Keratinocyte (primary cell): ENCODE measurements around the gene ZMIZ1. TPM values are rescaled to one million over a fixed set of nuclear protein-coding genes. Genes with fewer than 3 reads are reported as not detected.

Source experiments
- DNase-seq: peaks from one replicate; pipeline ENCODE4 v3.0.0-alpha.2; 2011; ENCODE audit warnings: low read depth, missing footprints, low spot score
- FAIRE-seq: peaks from 2 replicates; lab custom pipeline; 2011; peaks lifted over from hg19 to GRCh38; lab: Jason Lieb, UNC
- H2AFZ ChIP-seq: 2 replicates; pipeline ENCODE4 v1.6.0; 2012; ENCODE audit warnings: low read length, control low read depth, inconsistent platforms; ENCODE audit not compliant: control insufficient read depth
- H3K27ac ChIP-seq: 2 replicates; pipeline ENCODE4 v1.5.1; 2011; ENCODE audit warnings: low read length; ENCODE audit not compliant: control insufficient read depth, insufficient read depth
- H3K27me3 ChIP-seq: 3 replicates; pipeline ENCODE4 v1.6.0; 2011; ENCODE audit warnings: low read length; ENCODE audit not compliant: control insufficient read depth, insufficient read depth; ENCODE audit errors: extremely low read depth
- H3K36me3 ChIP-seq, 2 experiments: 2 replicates in 1 of 2; 3 replicates in 1 of 2; pipeline ENCODE4 v1.5.1; 2011; ENCODE audit warnings: low read length in 2 of 2, mild to moderate bottlenecking in 1 of 2; ENCODE audit not compliant: control insufficient read depth in 2 of 2, insufficient read depth in 2 of 2; ENCODE audit errors: extremely low read depth in 1 of 2
- H3K4me1 ChIP-seq: 3 replicates; pipeline ENCODE4 v1.5.1; 2011; ENCODE audit warnings: low read length; ENCODE audit not compliant: control insufficient read depth, insufficient read depth; ENCODE audit errors: extremely low read depth
- H3K4me2 ChIP-seq: 3 replicates; pipeline ENCODE4 v1.6.0; 2011; ENCODE audit warnings: low read depth, low read length; ENCODE audit not compliant: control insufficient read depth, insufficient read depth; ENCODE audit errors: extremely low read depth
- H3K4me3 ChIP-seq, 3 experiments: fragments of 200-600 bp in 1 of 3; sonication (generic) in 1 of 3; 2 replicates in 2 of 3; 3 replicates in 1 of 3; pipeline ENCODE4 v1.5.1; 2011 to 2016; ENCODE audit warnings: low read length in 3 of 3, mild to moderate bottlenecking in 3 of 3, control low read depth in 2 of 3, inconsistent platforms in 1 of 3, low read depth in 1 of 3, mixed read lengths in 1 of 3, mixed run types in 1 of 3, moderate library complexity in 1 of 3; ENCODE audit not compliant: control insufficient read depth in 2 of 3, insufficient read depth in 2 of 3; ENCODE audit errors: extremely low read depth in 1 of 3
- H3K79me2 ChIP-seq: 2 replicates; pipeline ENCODE4 v1.6.0; 2012; ENCODE audit warnings: low read length; ENCODE audit not compliant: control insufficient read depth, insufficient read depth
- H3K9ac ChIP-seq: 3 replicates; pipeline ENCODE4 v1.6.0; 2011; ENCODE audit warnings: low read length; ENCODE audit not compliant: control insufficient read depth, insufficient read depth; ENCODE audit errors: extremely low read depth
- H3K9me1 ChIP-seq: 3 replicates; pipeline ENCODE4 v1.6.0; 2011; ENCODE audit warnings: low read length; ENCODE audit not compliant: control insufficient read depth, insufficient read depth; ENCODE audit errors: extremely low read depth
- H3K9me3 ChIP-seq: 2 replicates; pipeline ENCODE4 v1.5.1; 2012; ENCODE audit warnings: low read depth, low read length; ENCODE audit not compliant: control insufficient read depth
- H4K20me1 ChIP-seq: 3 replicates; pipeline ENCODE4 v1.6.0; 2011; ENCODE audit warnings: low read length; ENCODE audit not compliant: control insufficient read depth, insufficient read depth; ENCODE audit errors: extremely low read depth
- CTCF ChIP-seq, 3 experiments: IDR thresholded peaks in 1 of 3; conservative IDR thresholded peaks in 1 of 3; optimal IDR thresholded peaks in 1 of 3; 2 replicates in 2 of 3; 3 replicates in 1 of 3; pipeline versions ENCODE3 to v1.5.1; 2011; ENCODE audit warnings: low read length in 3 of 3, mild to moderate bottlenecking in 3 of 3, moderate library complexity in 2 of 3, control low read depth in 1 of 3, inconsistent platforms in 1 of 3; ENCODE audit not compliant: insufficient read depth in 2 of 3; ENCODE audit errors: extremely low read depth in 1 of 3
- EZH2 ChIP-seq: IDR thresholded peaks from one replicate; pipeline ENCODE4 v1.6.1; 2012; ENCODE audit warnings: inconsistent platforms, mild to moderate bottlenecking, low read length, moderate library complexity
- dilution Hi-C: fragments of 300-500 bp; cut with MboI; formaldehyde crosslinking; loops from one replicate; pipeline ENCODE4 v1.7.0; 2020; ENCODE audit warnings: low sequenced_read_pairs; ENCODE audit not compliant: extremely low pct_ligation_motif_present
- polyA plus RNA-seq, 5 experiments: library from polyadenylated mRNA; depleted of rRNA in 3 of 5; stranded (reverse) in 3 of 5; stranded (forward) in 1 of 5; unstranded in 1 of 5; fragments of >200 nt; gene quantifications; 1 replicate in 1 of 5; 2 replicates in 3 of 5; 3 replicates in 1 of 5; pipeline versions ENCODE4 v1.2.1 to v1.2.3, GENCODE V29; 2011 to 2012; ENCODE audit warnings: missing spikeins in 2 of 5, low read depth in 1 of 5, low replicate concordance in 1 of 5

Gene ZMIZ1
- polyA plus RNA-seq, 1 donor (not counting 4 experiments of a cell fraction or from before 2014, with no cell fraction given), result 1.8 TPM

DNA sequence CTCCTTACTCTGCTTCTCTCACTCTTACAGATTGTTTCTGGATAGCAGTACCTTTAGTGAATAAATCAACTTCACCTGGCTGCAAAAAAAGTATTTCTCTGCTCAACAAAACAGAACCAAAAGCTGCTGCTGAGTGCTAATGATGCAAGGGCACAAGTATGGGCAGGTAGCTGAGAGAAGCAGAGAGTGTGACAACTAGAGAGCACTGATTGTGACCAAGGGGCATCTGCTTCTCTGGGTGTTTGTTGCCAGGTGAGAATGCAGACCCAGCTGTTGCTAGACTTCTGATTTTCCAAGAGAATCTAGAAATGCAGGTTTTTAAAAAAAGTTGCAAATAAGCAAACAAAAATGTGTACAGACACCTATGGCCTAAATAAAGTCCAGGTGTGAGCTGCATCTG is 253.2 kb downstream of the ZMIZ1 start:
- TF ChIP-seq EZH2 (no peak), CTCF (optimal IDR thresholded peaks at IDR 0.05 in 1 of 3, IDR thresholded peaks at IDR 0.05 in 1 of 3, conservative IDR thresholded peaks at IDR 0.05 in 1 of 3; ENCODE audit: extremely low read depth in 1 of 3, insufficient read depth in 2 of 3, low read length in 3 of 3) (no peak)

DNA sequence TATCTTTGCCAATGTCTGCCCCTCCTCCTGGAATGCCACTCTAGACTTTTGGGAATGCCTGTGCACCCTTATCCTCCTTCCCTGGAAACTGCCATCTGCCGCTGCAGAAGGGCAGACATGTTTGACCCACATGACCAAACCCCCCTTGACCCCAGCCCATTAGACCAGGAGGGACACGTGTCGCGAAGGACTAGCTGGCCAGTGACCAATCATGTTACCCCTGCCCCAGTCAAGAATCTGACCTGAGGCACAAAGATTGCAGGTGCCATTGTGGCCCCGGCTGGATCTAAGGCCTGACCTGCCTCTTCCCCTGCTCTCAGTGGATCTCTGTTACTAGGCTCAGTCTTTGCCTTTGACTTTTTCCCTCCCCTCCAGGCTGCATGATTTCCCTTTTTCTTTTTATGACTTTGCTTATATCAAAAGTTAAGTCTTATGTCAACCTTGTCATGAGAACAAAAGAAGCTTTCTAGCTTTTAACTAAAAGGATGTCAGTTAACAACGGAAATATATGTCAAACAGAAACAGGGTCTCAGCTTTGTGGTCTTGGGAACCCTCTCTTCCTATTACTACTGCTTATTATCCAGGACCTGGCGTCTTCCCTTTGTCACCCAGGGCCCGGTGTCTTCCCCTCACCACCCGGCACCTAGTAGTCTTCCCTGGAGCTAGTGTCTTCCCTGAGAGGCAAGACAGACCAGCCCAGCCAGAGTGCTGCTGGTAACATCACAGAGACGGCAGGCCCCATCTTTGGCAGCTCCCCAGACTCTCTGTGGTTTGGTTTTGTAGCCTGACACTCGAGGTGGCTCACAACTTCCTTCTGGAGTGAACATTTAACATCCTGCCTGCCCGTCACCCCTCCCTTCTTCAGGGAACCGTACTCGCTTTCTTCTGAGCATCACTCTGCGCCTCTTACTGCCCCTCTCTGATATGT is 254.1 kb downstream of the ZMIZ1 start:
- no peaks in the 10 kb centered on the region for H3K36me3 ChIP-seq
- TF ChIP-seq EZH2 (no peak), CTCF (optimal IDR thresholded peaks at IDR 0.05 in 1 of 3, IDR thresholded peaks at IDR 0.05 in 1 of 3, conservative IDR thresholded peaks at IDR 0.05 in 1 of 3; ENCODE audit: extremely low read depth in 1 of 3, insufficient read depth in 2 of 3, low read length in 3 of 3) (no peak)

More for the DNA sequence above, 253.2 kb downstream of the ZMIZ1 start:
- Histone ChIP-seq H3K9ac (peak overlapping the region; percentile 58), H3K27ac (peak overlapping the region; percentile 72), H3K4me1 (peaks cover 54% of the 10 kb centered on the region), H3K9me1 (no peaks in the 10 kb centered on the region), H3K79me2 (no peaks in the 10 kb centered on the region), H3K4me2 (peak overlapping the region; percentile 71), H3K4me3 (no peak overlapping the region), H3K36me3 (no peaks in the 10 kb centered on the region), H3K27me3 (no peaks in the 10 kb centered on the region), H4K20me1 (no peaks in the 10 kb centered on the region), H2AFZ (no peak overlapping the region), H3K9me3 (no peaks in the 10 kb centered on the region)
- dilution Hi-C loops, result no loop called here
- DNase-seq (no peak), FAIRE-seq (no peak)

More for the DNA sequence above, 254.1 kb downstream of the ZMIZ1 start:
- peak; percentile 23 for FAIRE-seq
- DNase-seq, result no peak
- peaks cover 46% of the 10 kb centered on the region for H3K4me1 ChIP-seq
- dilution Hi-C loops, result no loop called here
- H3K27me3 ChIP-seq, result no peaks in the 10 kb centered on the region
- peak overlapping the region; percentile 43 for H3K9ac ChIP-seq
- H3K9me3 ChIP-seq, result no peaks in the 10 kb centered on the region
- no peaks in the 10 kb centered on the region for H3K9me1 ChIP-seq
- H3K79me2 ChIP-seq, result no peaks in the 10 kb centered on the region
- H3K27ac ChIP-seq, result peak overlapping the region; percentile 55
- peak overlapping the region; percentile 30 for H3K4me2 ChIP-seq
- H4K20me1 ChIP-seq, result no peaks in the 10 kb centered on the region
- no peak overlapping the region for H3K4me3 ChIP-seq
- H2AFZ ChIP-seq, result peak overlapping the region; percentile 27
